Endothelial cell (in vitro differentiated cells): ENCODE measurements around the gene SLX9. TPM values are rescaled to one million over a fixed set of nuclear protein-coding genes. Genes with fewer than 3 reads are reported as not detected.

Source experiments
- DNase-seq: peaks from one replicate; pipeline ENCODE4 v3.0.0; 2021; ENCODE audit warnings: low spot score
- H3K27ac Mint-ChIP-seq: one replicate; pipeline ENCODE4 v1.8.0; 2021; ENCODE audit warnings: mixed read lengths, inconsistent platforms; ENCODE audit not compliant: unreplicated experiment
- H3K27me3 Mint-ChIP-seq: one replicate; pipeline ENCODE4 v1.8.0; 2021; ENCODE audit warnings: mild to moderate bottlenecking, moderate library complexity, mixed read lengths, inconsistent platforms; ENCODE audit not compliant: unreplicated experiment
- H3K36me3 Mint-ChIP-seq: one replicate; pipeline ENCODE4 v1.8.0; 2021; ENCODE audit warnings: mild to moderate bottlenecking, low read depth, mixed read lengths, inconsistent platforms; ENCODE audit not compliant: unreplicated experiment
- H3K4me1 Mint-ChIP-seq: one replicate; pipeline ENCODE4 v1.8.0; 2021; ENCODE audit warnings: mild to moderate bottlenecking, mixed read lengths, inconsistent platforms; ENCODE audit not compliant: unreplicated experiment
- H3K4me3 Mint-ChIP-seq: one replicate; pipeline ENCODE4 v1.8.0; 2021; ENCODE audit warnings: mild to moderate bottlenecking, mixed read lengths, inconsistent platforms; ENCODE audit not compliant: unreplicated experiment
- H3K9me3 Mint-ChIP-seq: one replicate; pipeline ENCODE4 v1.8.0; 2021; ENCODE audit warnings: mixed read lengths, inconsistent platforms; ENCODE audit not compliant: unreplicated experiment
- total RNA-seq: library from RNA; stranded (reverse); fragmentation: NEBNext Ultra II Directional; extraction: Animal tissue kit (Norgen Biotek cat#: 25700); gene quantifications from one replicate; pipeline ENCODE4 v1.2.1, GENCODE V29; 2021; ENCODE audit not compliant: unreplicated experiment
- TF ChIP-seq, protein P1 (sequence below): fragments of 200-600 bp; sonication (generic); IDR thresholded peaks from one replicate; pipeline ENCODE4 v1.5.0; 2021; ENCODE audit warnings: antibody characterized with exemption; ENCODE audit not compliant: unreplicated experiment

Gene SLX9
- total RNA-seq, 1 donor from 2014 or later: 13.7 TPM

DNA sequence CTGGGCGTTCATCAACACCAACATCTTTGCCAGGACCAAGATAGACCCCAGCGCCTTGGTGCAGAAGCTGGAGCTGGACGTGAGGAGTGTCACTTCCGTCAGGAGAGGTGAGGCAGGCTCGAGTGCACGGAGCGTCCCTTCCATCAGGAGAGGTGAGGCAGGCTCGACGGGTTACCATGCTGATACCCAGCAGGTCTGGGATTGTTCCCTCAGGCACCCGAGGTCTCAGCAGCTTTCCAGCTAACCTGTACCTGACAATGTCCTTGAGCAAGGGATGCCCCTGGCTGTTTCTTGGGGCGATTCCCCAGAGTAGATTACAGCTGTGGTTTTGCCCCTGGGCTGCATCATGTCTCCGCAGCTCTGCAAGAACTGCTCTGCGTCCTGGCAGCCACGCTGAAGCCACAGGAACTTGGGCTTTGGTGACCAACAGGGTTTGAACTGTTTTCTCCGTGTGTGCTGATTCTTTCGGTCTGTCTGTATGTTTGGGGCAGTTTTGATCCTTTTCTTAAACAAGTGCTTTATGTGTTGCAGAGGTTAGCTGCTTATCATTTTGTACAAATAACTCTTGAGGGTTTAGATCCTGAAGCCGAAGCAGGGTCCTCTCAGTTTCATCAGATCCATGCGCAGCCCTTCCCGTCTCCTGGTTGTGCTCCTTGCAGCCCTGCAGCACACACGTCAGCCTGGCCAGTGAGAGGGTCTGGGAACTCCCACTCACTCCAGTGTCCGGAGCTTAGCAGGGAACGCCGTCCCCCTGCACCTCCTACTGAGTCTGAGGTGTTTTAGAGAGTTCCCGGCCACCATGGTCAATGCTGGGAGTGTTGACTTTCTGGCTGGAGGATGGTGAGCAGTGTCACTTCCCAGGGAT, 4.1 kb downstream of the SLX9 start:
- Mint-ChIP-seq H3K36me3 (peaks cover 9% of the 10 kb centered on the region), H3K9me3 (no peaks in the 10 kb centered on the region), H3K27me3 (peaks cover 11% of the 10 kb centered on the region), H3K4me1 (peaks cover 17% of the 10 kb centered on the region), H3K4me3 (no peak overlapping the region), H3K27ac (no peak overlapping the region)
- no peak for DNase-seq
- TF ChIP-seq, protein P1, sequence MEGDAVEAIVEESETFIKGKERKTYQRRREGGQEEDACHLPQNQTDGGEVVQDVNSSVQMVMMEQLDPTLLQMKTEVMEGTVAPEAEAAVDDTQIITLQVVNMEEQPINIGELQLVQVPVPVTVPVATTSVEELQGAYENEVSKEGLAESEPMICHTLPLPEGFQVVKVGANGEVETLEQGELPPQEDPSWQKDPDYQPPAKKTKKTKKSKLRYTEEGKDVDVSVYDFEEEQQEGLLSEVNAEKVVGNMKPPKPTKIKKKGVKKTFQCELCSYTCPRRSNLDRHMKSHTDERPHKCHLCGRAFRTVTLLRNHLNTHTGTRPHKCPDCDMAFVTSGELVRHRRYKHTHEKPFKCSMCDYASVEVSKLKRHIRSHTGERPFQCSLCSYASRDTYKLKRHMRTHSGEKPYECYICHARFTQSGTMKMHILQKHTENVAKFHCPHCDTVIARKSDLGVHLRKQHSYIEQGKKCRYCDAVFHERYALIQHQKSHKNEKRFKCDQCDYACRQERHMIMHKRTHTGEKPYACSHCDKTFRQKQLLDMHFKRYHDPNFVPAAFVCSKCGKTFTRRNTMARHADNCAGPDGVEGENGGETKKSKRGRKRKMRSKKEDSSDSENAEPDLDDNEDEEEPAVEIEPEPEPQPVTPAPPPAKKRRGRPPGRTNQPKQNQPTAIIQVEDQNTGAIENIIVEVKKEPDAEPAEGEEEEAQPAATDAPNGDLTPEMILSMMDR: no peak

DNA sequence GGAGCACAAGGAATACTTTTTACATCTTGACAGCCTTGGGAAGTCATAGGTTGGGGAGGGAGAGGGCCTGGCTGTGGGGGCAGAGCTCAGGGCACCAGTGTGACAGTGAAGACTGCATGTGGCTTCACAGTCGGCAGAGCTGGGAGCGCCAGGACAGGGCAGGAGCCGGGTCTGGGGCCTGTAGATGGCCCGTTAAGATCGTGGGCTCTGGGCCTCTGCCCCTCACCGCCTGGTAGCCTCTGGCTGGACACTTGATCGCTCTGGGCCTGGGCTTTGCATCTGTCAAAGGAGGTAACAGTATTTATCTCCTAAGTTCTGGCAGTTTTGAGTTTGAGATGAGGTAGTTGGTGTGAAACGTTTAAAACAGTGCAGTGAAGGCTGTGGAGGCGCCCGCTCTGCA, 4.8 kb downstream of the SLX9 start:
- no peak for DNase-seq
- no peak overlapping the region for H3K4me3 Mint-ChIP-seq
- peaks cover 9% of the 10 kb centered on the region for H3K36me3 Mint-ChIP-seq
- peaks cover 14% of the 10 kb centered on the region for H3K4me1 Mint-ChIP-seq
- peaks cover 8% of the 10 kb centered on the region for H3K27me3 Mint-ChIP-seq
- no peak overlapping the region for H3K27ac Mint-ChIP-seq
- TF ChIP-seq, protein P1: no peak
- H3K9me3 Mint-ChIP-seq: no peaks in the 10 kb centered on the region

DNA sequence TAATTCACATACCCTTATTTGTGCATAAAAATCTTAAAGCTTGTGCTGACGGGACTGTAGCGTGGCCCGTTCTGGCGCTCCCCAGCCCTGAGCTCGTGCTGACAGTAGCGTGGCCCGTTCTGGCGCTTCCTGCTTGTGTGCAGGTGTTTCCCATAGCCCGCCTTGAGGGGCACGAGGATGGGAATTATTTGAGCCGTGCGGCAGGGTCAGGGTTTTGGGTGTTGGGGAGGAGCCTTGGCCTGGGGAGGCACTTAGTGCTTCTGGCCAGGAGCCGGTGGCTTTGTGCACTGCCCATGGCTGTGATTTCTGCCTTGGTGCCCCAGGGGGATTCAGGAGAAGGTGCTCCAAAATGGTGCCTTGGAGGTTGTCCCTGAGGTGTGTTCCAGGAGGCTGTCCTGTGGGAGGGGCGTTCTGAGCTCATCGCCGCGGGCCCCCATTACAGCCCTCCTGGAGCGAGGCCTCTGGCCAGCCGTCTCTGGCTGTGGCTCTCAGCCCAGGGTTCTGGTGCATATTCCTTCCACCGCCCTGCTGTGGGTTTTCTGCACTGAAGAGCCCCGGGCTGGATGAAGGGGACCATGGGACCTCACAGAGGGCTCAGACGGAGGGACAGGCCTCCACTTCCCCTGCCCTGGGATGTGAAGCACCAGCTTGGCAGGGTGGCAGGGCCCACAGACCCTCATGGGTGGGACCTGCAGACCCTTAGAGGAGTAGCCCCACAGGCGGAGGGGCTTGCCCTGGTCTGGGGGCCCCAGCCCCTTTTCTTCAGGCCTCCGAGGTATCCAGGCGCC, 6.6 kb downstream of the SLX9 start:
- no peak overlapping the region for H3K4me3 Mint-ChIP-seq
- H3K9me3 Mint-ChIP-seq: no peaks in the 10 kb centered on the region
- DNase-seq: no peak
- peaks cover 8% of the 10 kb centered on the region for H3K27me3 Mint-ChIP-seq
- H3K27ac Mint-ChIP-seq: no peak overlapping the region
- peaks cover 3% of the 10 kb centered on the region for H3K4me1 Mint-ChIP-seq
- H3K36me3 Mint-ChIP-seq: peaks cover 5% of the 10 kb centered on the region
- TF ChIP-seq, protein P1: no peak

DNA sequence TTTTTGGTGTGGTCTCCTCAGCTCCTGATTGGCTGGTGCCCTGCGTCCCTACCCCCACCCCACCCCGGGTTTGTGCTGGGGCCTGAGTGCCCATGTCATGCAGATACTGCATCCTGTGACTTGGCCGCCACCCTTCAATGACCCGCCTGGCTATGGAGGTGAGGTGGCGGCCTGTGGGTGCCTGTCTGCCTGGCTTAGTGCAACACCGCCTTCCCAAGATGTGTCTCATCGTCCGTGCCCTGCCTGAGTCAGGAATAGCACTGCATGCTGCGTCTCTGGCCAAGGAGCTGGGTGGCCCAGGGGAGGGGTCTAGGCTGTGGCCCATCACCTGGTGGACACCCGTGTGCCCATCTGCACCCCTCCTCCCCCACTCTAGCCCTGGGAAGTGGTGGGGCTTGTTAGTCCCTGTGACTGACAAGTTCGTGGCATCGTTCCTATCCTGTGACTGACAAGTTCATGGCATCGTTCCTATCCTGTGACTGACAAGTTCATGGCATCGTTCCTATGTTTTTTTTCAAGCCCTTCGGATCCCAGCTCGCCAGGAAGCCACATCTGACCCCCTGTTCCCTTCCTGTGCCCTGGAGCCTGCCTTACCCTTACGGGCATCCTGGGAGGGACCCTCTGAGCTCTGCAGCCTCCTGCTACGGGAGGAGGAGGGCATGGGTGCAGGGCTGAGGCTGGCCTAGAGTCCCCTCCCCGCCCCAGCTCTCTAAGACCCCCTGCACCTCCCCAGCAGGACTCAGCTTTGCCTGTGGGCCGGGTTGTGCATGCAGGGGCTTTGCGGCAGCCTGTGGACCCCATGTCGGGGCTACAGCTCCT, 7.5 kb downstream of the SLX9 start:
- H3K9me3 Mint-ChIP-seq: no peaks in the 10 kb centered on the region
- DNase-seq: no peak
- no peak overlapping the region for H3K27ac Mint-ChIP-seq
- no peak overlapping the region for H3K4me3 Mint-ChIP-seq
- H3K27me3 Mint-ChIP-seq: peaks cover 7% of the 10 kb centered on the region
- peaks cover 5% of the 10 kb centered on the region for H3K36me3 Mint-ChIP-seq
- TF ChIP-seq, protein P1: no peak
- H3K4me1 Mint-ChIP-seq: no peaks in the 10 kb centered on the region
